ENCODE measurements around the gene LDHAL6A.

Gene LDHAL6A

GRCh38 chr11:18526130-18526520, 70.5 kb downstream of the LDHAL6A start:
- H3K36me3 ChIP-seq (ENCODE audit: control insufficient read depth in 2 of 2, insufficient read depth in 1 of 2, low read length in 2 of 2) = peaks cover 3 to 5% of the 10 kb centered on the region in 2 experiments; a peak in 2 of 3 replicates
- H3K9me3 ChIP-seq (ENCODE audit: control insufficient read depth, insufficient read depth, low read depth, low read length) = no peaks in the 10 kb centered on the region
- peak overlapping the region; percentile 76 for H3K27ac ChIP-seq (ENCODE audit: extremely low read depth, low read depth, low read length)
- TF ChIP-seq ZBTB48 (tag by site-specific recombination; IDR thresholded peaks at IDR 0.05) (peak; percentile 94), SCRT1 (tag by site-specific recombination; IDR thresholded peaks at IDR 0.05; ENCODE audit: borderline replicate concordance) (no peak)
- peak overlapping the region; percentile 94 for H3K4me3 ChIP-seq (ENCODE audit: low read depth, low read length)
- H3K4me1 ChIP-seq (ENCODE audit: control insufficient read depth, insufficient read depth, low read length) = peaks cover 2% of the 10 kb centered on the region; the same call in 1 of the 2 replicates
- POLR2A ChIA-PET = interaction anchor here (0.7 to 2.2 kb wide), 17 partner anchors 8 to 282 kb away, joined by 3 to 34 read pairs (median 4); partner anchors contain the start of genes LDHA, LDHC, SPTY2D1 and UEVLD
- CTCF ChIA-PET = interaction anchor here (0.6 to 0.9 kb wide), 5 partner anchors 8 to 333 kb away, joined by 3 read pairs; no protein-coding TSS in a partner anchor

- Histone ChIP-seq H3K4me3 (ENCODE audit: low read depth, low read length) (peak within 1 kb of the TSS; percentile 94), H3K4me1 (ENCODE audit: control insufficient read depth, insufficient read depth, low read length) (peaks cover 2% of the 10 kb centered on the region; the same call in 1 of the 2 replicates), H3K27ac (ENCODE audit: extremely low read depth, low read depth, low read length) (peak within 1 kb of the TSS; percentile 76), H3K36me3 (ENCODE audit: control insufficient read depth in 2 of 2, insufficient read depth in 1 of 2, low read length in 2 of 2) (peaks cover 3 to 5% of the 10 kb centered on the region in 2 experiments; a peak in 2 of 3 replicates), H3K9me3 (ENCODE audit: control insufficient read depth, insufficient read depth, low read depth, low read length) (no peaks in the 10 kb centered on the region)
- ChIA-PET POLR2A (interaction anchor here (0.6 to 2.2 kb wide), 19 partner anchors 9 to 283 kb away, joined by 3 to 34 read pairs (median 4); partner anchors contain the start of genes LDHA, LDHC, SPTY2D1 and UEVLD), CTCF (interaction anchor here (0.6 to 0.9 kb wide), 7 partner anchors 9 to 332 kb away, joined by 3 read pairs; no protein-coding TSS in a partner anchor)
- TF ChIP-seq ZSCAN30 (tag by site-specific recombination; IDR thresholded peaks at IDR 0.05) (0 out of 2 replicates have a peak, but pooled peaks have one; percentile 10), ZNF692 (tag by site-specific recombination; IDR thresholded peaks at IDR 0.05) (0 out of 2 replicates have a peak, but pooled peaks have one; percentile 35), ZNF132 (tag by site-specific recombination; IDR thresholded peaks at IDR 0.05; ENCODE audit: borderline replicate concordance) (no peak), ZNF292 (tag by site-specific recombination; IDR thresholded peaks at IDR 0.05; ENCODE audit: borderline replicate concordance, low read depth) (no peak), ZNF623 (tag by site-specific recombination; IDR thresholded peaks at IDR 0.05) (no peak), ZNF311 (tag by site-specific recombination; IDR thresholded peaks at IDR 0.05; ENCODE audit: borderline replicate concordance) (no peak), WT1 (tag by site-specific recombination; IDR thresholded peaks at IDR 0.05) (no peak; the same call in 1 of the 2 replicates), KLF9 (tag by site-specific recombination; IDR thresholded peaks at IDR 0.05; ENCODE audit: low read depth) (peak; percentile 86), ZBTB21 (tag by site-specific recombination; IDR thresholded peaks at IDR 0.05) (peak; percentile 79), ZNF37A (tag by site-specific recombination; IDR thresholded peaks at IDR 0.05) (no peak), YY1 (tag by site-specific recombination; IDR thresholded peaks at IDR 0.05) (peak; percentile 83), SCRT1 (tag by site-specific recombination; IDR thresholded peaks at IDR 0.05; ENCODE audit: borderline replicate concordance) (no peak), ZBTB17 (tag by site-specific recombination; IDR thresholded peaks at IDR 0.05) (0 out of 2 replicates have a peak, but pooled peaks have one; percentile 19), ZNF214 (tag by site-specific recombination; IDR thresholded peaks at IDR 0.05; ENCODE audit: borderline replicate concordance) (no peak), ZNF501 (tag by site-specific recombination; IDR thresholded peaks at IDR 0.05) (peak; percentile 87), ZNF626 (tag by site-specific recombination; IDR thresholded peaks at IDR 0.05) (no peak), ZNF768 (tag by site-specific recombination; IDR thresholded peaks at IDR 0.05) (no peak), ZNF341 (tag by site-specific recombination; IDR thresholded peaks at IDR 0.05; ENCODE audit: low read depth) (no peak), ZNF549 (tag by site-specific recombination; IDR thresholded peaks at IDR 0.05) (no peak), ZNF146 (tag by site-specific recombination; IDR thresholded peaks at IDR 0.05) (no peak), ZNF394 (tag by site-specific recombination; IDR thresholded peaks at IDR 0.05; ENCODE audit: borderline replicate concordance) (no peak)
- TF ChIP-seq, protein P1, sequence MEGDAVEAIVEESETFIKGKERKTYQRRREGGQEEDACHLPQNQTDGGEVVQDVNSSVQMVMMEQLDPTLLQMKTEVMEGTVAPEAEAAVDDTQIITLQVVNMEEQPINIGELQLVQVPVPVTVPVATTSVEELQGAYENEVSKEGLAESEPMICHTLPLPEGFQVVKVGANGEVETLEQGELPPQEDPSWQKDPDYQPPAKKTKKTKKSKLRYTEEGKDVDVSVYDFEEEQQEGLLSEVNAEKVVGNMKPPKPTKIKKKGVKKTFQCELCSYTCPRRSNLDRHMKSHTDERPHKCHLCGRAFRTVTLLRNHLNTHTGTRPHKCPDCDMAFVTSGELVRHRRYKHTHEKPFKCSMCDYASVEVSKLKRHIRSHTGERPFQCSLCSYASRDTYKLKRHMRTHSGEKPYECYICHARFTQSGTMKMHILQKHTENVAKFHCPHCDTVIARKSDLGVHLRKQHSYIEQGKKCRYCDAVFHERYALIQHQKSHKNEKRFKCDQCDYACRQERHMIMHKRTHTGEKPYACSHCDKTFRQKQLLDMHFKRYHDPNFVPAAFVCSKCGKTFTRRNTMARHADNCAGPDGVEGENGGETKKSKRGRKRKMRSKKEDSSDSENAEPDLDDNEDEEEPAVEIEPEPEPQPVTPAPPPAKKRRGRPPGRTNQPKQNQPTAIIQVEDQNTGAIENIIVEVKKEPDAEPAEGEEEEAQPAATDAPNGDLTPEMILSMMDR (tag by site-specific recombination; IDR thresholded peaks at IDR 0.05) = no peak
- TF ChIP-seq, protein P2, sequence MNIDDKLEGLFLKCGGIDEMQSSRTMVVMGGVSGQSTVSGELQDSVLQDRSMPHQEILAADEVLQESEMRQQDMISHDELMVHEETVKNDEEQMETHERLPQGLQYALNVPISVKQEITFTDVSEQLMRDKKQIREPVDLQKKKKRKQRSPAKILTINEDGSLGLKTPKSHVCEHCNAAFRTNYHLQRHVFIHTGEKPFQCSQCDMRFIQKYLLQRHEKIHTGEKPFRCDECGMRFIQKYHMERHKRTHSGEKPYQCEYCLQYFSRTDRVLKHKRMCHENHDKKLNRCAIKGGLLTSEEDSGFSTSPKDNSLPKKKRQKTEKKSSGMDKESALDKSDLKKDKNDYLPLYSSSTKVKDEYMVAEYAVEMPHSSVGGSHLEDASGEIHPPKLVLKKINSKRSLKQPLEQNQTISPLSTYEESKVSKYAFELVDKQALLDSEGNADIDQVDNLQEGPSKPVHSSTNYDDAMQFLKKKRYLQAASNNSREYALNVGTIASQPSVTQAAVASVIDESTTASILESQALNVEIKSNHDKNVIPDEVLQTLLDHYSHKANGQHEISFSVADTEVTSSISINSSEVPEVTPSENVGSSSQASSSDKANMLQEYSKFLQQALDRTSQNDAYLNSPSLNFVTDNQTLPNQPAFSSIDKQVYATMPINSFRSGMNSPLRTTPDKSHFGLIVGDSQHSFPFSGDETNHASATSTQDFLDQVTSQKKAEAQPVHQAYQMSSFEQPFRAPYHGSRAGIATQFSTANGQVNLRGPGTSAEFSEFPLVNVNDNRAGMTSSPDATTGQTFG (tag by site-specific recombination; IDR thresholded peaks at IDR 0.05; ENCODE audit: borderline replicate concordance) = no peak
- TF ChIP-seq, protein P3, sequence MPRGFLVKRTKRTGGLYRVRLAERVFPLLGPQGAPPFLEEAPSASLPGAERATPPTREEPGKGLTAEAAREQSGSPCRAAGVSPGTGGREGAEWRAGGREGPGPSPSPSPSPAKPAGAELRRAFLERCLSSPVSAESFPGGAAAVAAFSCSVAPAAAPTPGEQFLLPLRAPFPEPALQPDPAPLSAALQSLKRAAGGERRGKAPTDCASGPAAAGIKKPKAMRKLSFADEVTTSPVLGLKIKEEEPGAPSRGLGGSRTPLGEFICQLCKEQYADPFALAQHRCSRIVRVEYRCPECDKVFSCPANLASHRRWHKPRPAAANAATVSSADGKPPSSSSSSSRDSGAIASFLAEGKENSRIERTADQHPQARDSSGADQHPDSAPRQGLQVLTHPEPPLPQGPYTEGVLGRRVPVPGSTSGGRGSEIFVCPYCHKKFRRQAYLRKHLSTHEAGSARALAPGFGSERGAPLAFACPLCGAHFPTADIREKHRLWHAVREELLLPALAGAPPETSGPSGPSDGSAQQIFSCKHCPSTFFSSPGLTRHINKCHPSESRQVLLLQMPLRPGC (tag by site-specific recombination; IDR thresholded peaks at IDR 0.05) = no peak
Observed at GRCh38 chr11:18526521-18527296, 71.1 kb downstream of the LDHAL6A start, which contains the start of gene TSG101. TSS of gene TSG101 (minus strand) at chr11:18526942. CDS start at chr11:18526816, 126 bp downstream.

All from HEK293 (cell line).